IMR-90 (cell line): ENCODE results near the gene EMID1.

Experiments used
- CEBPB ChIP-seq: IDR thresholded peaks from 2 replicates; pipeline ENCODE4 v1.6.1; 2012; ENCODE audit warnings: low read depth, low read length, improper control_type of control experiment
- CHD1 ChIP-seq: IDR thresholded peaks from 2 replicates; pipeline ENCODE4 v1.6.1; 2012; ENCODE audit warnings: low read depth, low read length, improper control_type of control experiment
- CTCF ChIP-seq: conservative IDR thresholded peaks from 2 replicates; pipeline ENCODE4 v1.5.1; 2012; ENCODE audit warnings: mild to moderate bottlenecking, low read depth, low read length, improper control_type of control experiment
- ELK1 ChIP-seq: fragments of 150-350 bp; IDR thresholded peaks from 2 replicates; pipeline ENCODE4 v1.6.1; 2016; ENCODE audit warnings: low read depth, mild to moderate bottlenecking, low read length, moderate library complexity, borderline replicate concordance
- FOS ChIP-seq: fragments of 150-350 bp; IDR thresholded peaks from 2 replicates; pipeline ENCODE4 v1.6.1; 2016; ENCODE audit warnings: low read depth, low read length
- MAFK ChIP-seq: IDR thresholded peaks from 2 replicates; pipeline ENCODE4 v1.6.1; 2012; ENCODE audit warnings: low read depth, low read length, improper control_type of control experiment
- MXI1 ChIP-seq: IDR thresholded peaks from 2 replicates; pipeline ENCODE4 v1.6.1; 2012; ENCODE audit warnings: low read depth, mild to moderate bottlenecking, low read length, moderate library complexity, borderline replicate concordance
- POLR2A ChIP-seq: IDR thresholded peaks from 2 replicates; pipeline ENCODE4 v1.6.1; 2012; ENCODE audit warnings: mild to moderate bottlenecking, low read depth, low read length
- RAD21 ChIP-seq: IDR thresholded peaks from 2 replicates; pipeline ENCODE4 v1.6.1; 2012; ENCODE audit warnings: low read length, improper control_type of control experiment
- RCOR1 ChIP-seq: IDR thresholded peaks from 2 replicates; pipeline ENCODE4 v1.6.1; 2012; ENCODE audit warnings: mild to moderate bottlenecking, low read length, improper control_type of control experiment; ENCODE audit not compliant: insufficient replicate concordance
- RFX5 ChIP-seq: IDR thresholded peaks from 2 replicates; pipeline ENCODE4 v1.8.0; 2012; ENCODE audit warnings: low read depth, mild to moderate bottlenecking, low read length, moderate library complexity
- SMC3 ChIP-seq: fragments of 150-350 bp; IDR thresholded peaks from 2 replicates; pipeline ENCODE4 v1.6.1; 2016; ENCODE audit warnings: low read depth, mild to moderate bottlenecking, antibody characterized with exemption, low read length, moderate library complexity
- USF2 ChIP-seq: fragments of 150-350 bp; IDR thresholded peaks from 2 replicates; pipeline ENCODE4 v1.6.1; 2017; ENCODE audit warnings: mild to moderate bottlenecking, antibody characterized with exemption, low read length, low read depth

DNA sequence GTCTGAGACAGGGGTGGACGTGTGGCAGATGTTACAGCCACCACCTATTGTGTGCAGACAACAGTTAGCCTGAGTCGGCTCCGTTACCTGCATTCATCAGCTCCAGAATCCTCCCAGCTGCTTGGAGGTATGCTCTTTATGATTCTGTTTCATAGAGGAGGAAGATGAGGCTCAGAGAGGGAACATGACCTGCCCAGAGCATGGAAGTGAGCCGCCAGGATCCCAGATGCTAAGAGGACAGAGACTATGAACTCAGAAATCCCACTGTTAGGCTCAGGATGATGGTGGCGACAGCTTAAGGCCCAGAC is 1.5 kb downstream of the EMID1 start:
- TF ChIP-seq CTCF (no peak), POLR2A (no peak), RCOR1 (no peak), MXI1 (no peak), CHD1 (no peak), RFX5 (no peak), CEBPB (no peak), ELK1 (no peak), RAD21 (no peak), MAFK (no peak), FOS (no peak), USF2 (no peak), SMC3 (no peak)
